DND-41 (cell line): Measurements from ENCODE around the gene NPC2.

Source experiments
- ATAC-seq: fragments of 200-7000 bp; cut with Tn5 transposase; 3 replicates; pipeline ENCODE4 v1.9.1; 2021; ENCODE audit warnings: low read depth; ENCODE audit not compliant: insufficient read depth
- DNase-seq: peaks from one replicate; pipeline ENCODE4 v3.0.0-alpha.2; 2020
- H2AFZ ChIP-seq: 2 replicates; pipeline ENCODE4 v1.6.0; 2012; ENCODE audit warnings: low read depth, low read length
- H3K27ac ChIP-seq: 2 replicates; pipeline ENCODE4 v1.5.1; 2012; ENCODE audit warnings: low read length, inconsistent platforms
- H3K27me3 ChIP-seq: fragments of 200-600 bp; sonication (generic); 2 replicates; pipeline ENCODE4 v1.6.0; 2012; ENCODE audit warnings: low read length, mild to moderate bottlenecking, inconsistent platforms; ENCODE audit not compliant: insufficient read depth, poor library complexity
- H3K36me3 ChIP-seq: 2 replicates; pipeline ENCODE4 v1.5.1; 2012; ENCODE audit warnings: low read length, inconsistent platforms; ENCODE audit not compliant: insufficient read depth
- H3K4me1 ChIP-seq: 2 replicates; pipeline ENCODE4 v1.5.1; 2012; ENCODE audit warnings: mild to moderate bottlenecking, low read length; ENCODE audit not compliant: insufficient read depth
- H3K4me2 ChIP-seq: 2 replicates; pipeline ENCODE4 v1.6.0; 2012; ENCODE audit warnings: mild to moderate bottlenecking, moderate library complexity, low read length, inconsistent platforms; ENCODE audit not compliant: insufficient read depth
- H3K4me3 ChIP-seq, 2 experiments: fragments of 200-600 bp in 1 of 2; shearing (Covaris generic) in 1 of 2; 2 replicates each; pipeline ENCODE4 v1.5.1; 2012 to 2016; ENCODE audit warnings: inconsistent platforms in 2 of 2, low read length in 2 of 2, mild to moderate bottlenecking in 2 of 2, low read depth in 1 of 2, moderate library complexity in 1 of 2
- H3K79me2 ChIP-seq: 2 replicates; pipeline ENCODE4 v1.6.0; 2012; ENCODE audit warnings: low read length, inconsistent platforms; ENCODE audit not compliant: insufficient read depth
- H3K9ac ChIP-seq: 2 replicates; pipeline ENCODE4 v1.6.0; 2012; ENCODE audit warnings: low read depth, mild to moderate bottlenecking, inconsistent platforms, low read length, moderate library complexity
- H3K9me3 ChIP-seq: 2 replicates; pipeline ENCODE4 v1.5.1; 2012; ENCODE audit warnings: low read length, moderate library complexity, mild to moderate bottlenecking, inconsistent platforms; ENCODE audit not compliant: insufficient read depth, severe bottlenecking
- H4K20me1 ChIP-seq: 2 replicates; pipeline ENCODE4 v1.6.0; 2012; ENCODE audit warnings: low read length; ENCODE audit not compliant: insufficient read depth
- CTCF ChIP-seq: IDR thresholded peaks from 2 replicates; pipeline ENCODE4 v1.5.1; 2012; ENCODE audit warnings: borderline replicate concordance, low read length, moderate library complexity, mild to moderate bottlenecking; ENCODE audit not compliant: poor library complexity, severe bottlenecking; ENCODE audit errors: extremely low read depth
- EZH2 ChIP-seq: IDR thresholded peaks from 3 replicates; pipeline ENCODE4 v1.6.1; 2012; ENCODE audit warnings: borderline replicate concordance, low read depth, mild to moderate bottlenecking, moderate library complexity, low read length, inconsistent platforms; ENCODE audit not compliant: severe bottlenecking

Gene NPC2

GRCh38 chr14:74459976-74460375 is 33.1 kb downstream of the NPC2 start:
- Histone ChIP-seq H2AFZ (no peak overlapping the region), H4K20me1 (no peaks in the 10 kb centered on the region), H3K36me3 (no peaks in the 10 kb centered on the region), H3K9me3 (no peaks in the 10 kb centered on the region), H3K4me2 (no peak overlapping the region), H3K4me1 (no peaks in the 10 kb centered on the region), H3K79me2 (no peaks in the 10 kb centered on the region), H3K9ac (no peak overlapping the region), H3K27me3 (peaks cover 8% of the 10 kb centered on the region), H3K4me3 (no peak overlapping the region), H3K27ac (no peak overlapping the region)
- DNase-seq (no peak), ATAC-seq (no peak)
- no peak for TF ChIP-seq CTCF
- no peak for TF ChIP-seq EZH2

DNA sequence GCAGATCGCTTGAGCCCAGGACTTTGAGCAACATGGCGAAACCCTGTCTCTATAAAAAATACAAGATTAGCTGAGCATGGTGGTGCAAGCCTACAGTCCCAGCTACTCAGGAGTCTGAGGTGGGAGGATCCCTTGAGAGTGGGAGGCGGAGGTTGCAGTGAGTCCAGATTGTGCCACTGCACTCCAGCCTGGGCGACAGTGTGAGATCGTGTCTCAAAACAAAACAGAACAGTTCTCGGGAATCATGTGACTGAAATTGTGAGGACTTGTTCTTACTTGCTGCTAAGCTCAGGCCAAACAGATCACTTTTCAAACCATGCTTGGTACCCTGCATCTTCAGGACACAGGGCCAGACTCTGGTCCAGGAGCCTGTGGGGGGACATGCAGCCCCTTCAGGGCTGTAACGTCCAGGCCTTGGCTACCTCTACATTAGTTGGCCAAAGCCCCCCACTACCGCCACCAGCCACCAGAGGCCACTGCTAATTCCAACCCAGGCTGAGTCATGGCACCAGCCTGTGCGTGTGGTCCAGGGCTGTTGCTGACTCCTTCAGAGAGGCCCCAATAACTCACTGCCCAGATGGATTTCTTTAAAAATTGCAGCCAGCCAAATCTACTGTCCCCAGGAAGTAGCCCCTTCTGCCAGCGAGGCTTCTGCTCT is 33.7 kb downstream of the NPC2 start:
- Histone ChIP-seq H3K4me2 (no peak overlapping the region), H3K9ac (no peak overlapping the region), H3K4me1 (no peaks in the 10 kb centered on the region), H3K27me3 (peaks cover 8% of the 10 kb centered on the region), H3K36me3 (no peaks in the 10 kb centered on the region), H3K9me3 (no peaks in the 10 kb centered on the region), H4K20me1 (no peaks in the 10 kb centered on the region), H3K27ac (no peak overlapping the region), H3K4me3 (no peak overlapping the region), H3K79me2 (no peaks in the 10 kb centered on the region), H2AFZ (no peak overlapping the region)
- ATAC-seq, result peak; percentile 69; the same call in 2 of the 3 replicates
- TF ChIP-seq EZH2 (no peak), CTCF (peak; percentile 64)
- DNase-seq, result peak; percentile 12

- Histone ChIP-seq H3K4me3 (no peak overlapping the region), H3K4me1 (no peaks in the 10 kb centered on the region), H4K20me1 (no peaks in the 10 kb centered on the region), H3K36me3 (no peaks in the 10 kb centered on the region), H3K9me3 (no peaks in the 10 kb centered on the region), H3K79me2 (no peaks in the 10 kb centered on the region), H2AFZ (no peak overlapping the region), H3K9ac (no peak overlapping the region), H3K27me3 (peaks cover 5% of the 10 kb centered on the region), H3K27ac (no peak overlapping the region), H3K4me2 (no peak overlapping the region)
- no peak for DNase-seq
- no peak for TF ChIP-seq CTCF
- TF ChIP-seq EZH2, result no peak
- no peak for ATAC-seq
Measured at GRCh38 chr14:74457565-74457895, 35.6 kb downstream of the NPC2 start.
